ENCODE data around the gene NFKBIE. TPM values are rescaled to one million over a fixed set of nuclear protein-coding genes. Genes with fewer than 3 reads are reported as not detected.
A peak's percentile ranks its signal among the peaks of the same experiment; 100 is the strongest.

Gene NFKBIE
- total and polyA plus RNA-seq, 2 of the 13 experiments (the other 11 are each of a cell fraction or from before 2014, with no cell fraction given): 6.7 to 14.5 TPM

GRCh38 chr6:44217332-44218143 lies 47.8 kb downstream of the NFKBIE start (continued):
- no peak for TF ChIP-seq CENPBD1 (CRISPR knock-in tag; IDR thresholded peaks at IDR 0.05; ENCODE audit: borderline replicate concordance, low read depth)
- TF ChIP-seq HOXA9 (CRISPR knock-in tag; IDR thresholded peaks at IDR 0.05; ENCODE audit: borderline replicate concordance): no peak
- no peak for TF ChIP-seq ARID2 (CRISPR knock-in tag; IDR thresholded peaks at IDR 0.05; ENCODE audit: borderline replicate concordance)
- TF ChIP-seq PAWR (CRISPR knock-in tag; IDR thresholded peaks at IDR 0.05; ENCODE audit: borderline replicate concordance): no peak
- TF ChIP-seq TBX2 (CRISPR knock-in tag; IDR thresholded peaks at IDR 0.05; ENCODE audit: borderline replicate concordance): peak; percentile 71; the same call in 1 of the 2 replicates
- TF ChIP-seq MED13 (CRISPR knock-in tag; IDR thresholded peaks at IDR 0.05): no peak
- TF ChIP-seq CCAR2 (optimal IDR thresholded peaks at IDR 0.05; ENCODE audit: low read depth, low read length): no peak
- TF ChIP-seq ZNF7 (CRISPR knock-in tag; IDR thresholded peaks at IDR 0.05): no peak

- Histone ChIP-seq H3K9me3 (ENCODE audit: low read length) (no peaks in the 10 kb centered on the region), H2AFZ (ENCODE audit: low read length) (no peak within 1 kb of the TSS), H3K36me3 (replicated peaks in 1 of 2; ENCODE audit: control insufficient read depth in 1 of 2, insufficient read depth in 2 of 2, low read length in 2 of 2) (no peaks in the 10 kb centered on the region), H3K9ac (ENCODE audit: insufficient read depth, low read depth, low read length) (peak within 1 kb of the TSS; percentile 14; the same call in 1 of the 2 replicates), H3K4me3 (replicated peaks in 1 of 3; ENCODE audit: insufficient read depth in 1 of 3, low read depth in 2 of 3, low read length in 3 of 3) (peak within 1 kb of the TSS in 2 of 3 experiments; percentile 10 to 53; a peak in 3 of 6 replicates), H3K4me2 (ENCODE audit: low read depth, low read length) (peak within 1 kb of the TSS; percentile 82), H3K27ac (ENCODE audit: extremely low read length, insufficient read depth, low read length) (no peak within 1 kb of the TSS), H3K4me1 (ENCODE audit: insufficient read depth, low read length) (peaks cover 63% of the 10 kb centered on the region), H3K79me2 (ENCODE audit: insufficient read depth, low read length) (no peaks in the 10 kb centered on the region), H3K27me3 (ENCODE audit: control insufficient read depth in 1 of 2, insufficient read depth in 2 of 2, low read length in 2 of 2) (peaks cover 0 to 26% of the 10 kb centered on the region in 2 experiments; a peak in 4 of 5 replicates), H4K20me1 (ENCODE audit: insufficient read depth, low read length) (no peaks in the 10 kb centered on the region)
- under 1% methylated on average over 7 of the region's 7 CpGs for WGBS (ENCODE audit: low lambda C conversion rate)
- intact Hi-C loops (cut with micrococcal nuclease; ENCODE audit: unreplicated experiment): no loop called here
- FAIRE-seq: no peak
- CTCF ChIA-PET (ENCODE audit: low intra/inter-chr PET ratio, low total read pairs): no interaction called here
- no peak for DNase-seq (ENCODE audit: low spot score)
- in situ Hi-C loops (cut with HindIII; ENCODE audit: extremely low pct_ligation_motif_present, low pct_unique_long_range_greater_than_20kb): no loop called here
- TF ChIP-seq MATR3 (CRISPR knock-in tag; IDR thresholded peaks at IDR 0.05): no peak
- no peak for TF ChIP-seq ZMAT3 (CRISPR knock-in tag; conservative IDR thresholded peaks at IDR 0.05)
- 0 out of 2 replicates have a peak, but pooled peaks have one; percentile 29 for TF ChIP-seq PATZ1 (CRISPR knock-in tag; IDR thresholded peaks at IDR 0.05)
- TF ChIP-seq CEBPB (IDR thresholded peaks at IDR 0.05; ENCODE audit: borderline replicate concordance, low read depth, low read length): no peak
- 0 out of 2 replicates have a peak, but pooled peaks have one; percentile 39 for TF ChIP-seq ZNF563 (CRISPR knock-in tag; IDR thresholded peaks at IDR 0.05)
- POLR2A ChIA-PET: interaction anchor here (0.6 to 1.2 kb wide), 3 partner anchors 21 to 24 kb away, joined by 3 to 5 read pairs (median 5); no protein-coding TSS in a partner anchor
- BruUV-seq (replicated peaks): no TSS peak
- ATAC-seq: no peak
These were observed 48.5 kb downstream of the NFKBIE start, which contains the start of gene MYMX for GRCh38 chr6:44216677-44217331. Gene MYMX, plus strand, starts transcription at chr6:44216926. Its CDS starts 546 bp downstream, at chr6:44217472.

Measured in HepG2 (cell line).